Epithelial cell of esophagus (primary cell): Measurements from ENCODE around the gene MYO18B.

Experiments
- DNase-seq: peaks from one replicate; pipeline ENCODE4 v3.0.0; 2010; ENCODE audit warnings: low read depth
- H3K4me3 ChIP-seq: 2 replicates; pipeline ENCODE4 v1.5.1; 2011; ENCODE audit warnings: mild to moderate bottlenecking, low read length, control low read depth
- CTCF ChIP-seq: IDR thresholded peaks from 2 replicates; pipeline ENCODE4 v1.5.1; 2011; ENCODE audit warnings: low read depth, mild to moderate bottlenecking, low read length, control low read depth, inconsistent platforms; ENCODE audit not compliant: insufficient read depth; ENCODE audit errors: missing control alignments

Gene MYO18B

GRCh38 chr22:25748140-25748539, 6.2 kb downstream of the MYO18B start:
- no peak overlapping the region for H3K4me3 ChIP-seq
- TF ChIP-seq CTCF: no peak
- no peak for DNase-seq

GRCh38 chr22:25748704-25749103, 6.7 kb downstream of the MYO18B start:
- no peak for DNase-seq
- no peak overlapping the region for H3K4me3 ChIP-seq
- no peak for TF ChIP-seq CTCF

- TF ChIP-seq CTCF: no peak
- no peak for DNase-seq
- H3K4me3 ChIP-seq: no peak overlapping the region
Measured at GRCh38 chr22:25749420-25750169, 7.6 kb downstream of the MYO18B start.

- no peak overlapping the region for H3K4me3 ChIP-seq
- DNase-seq: no peak
- no peak for TF ChIP-seq CTCF
Measured at GRCh38 chr22:25750569-25751173, 8.7 kb downstream of the MYO18B start.

GRCh38 chr22:25751174-25751581, 9.2 kb downstream of the MYO18B start:
- TF ChIP-seq CTCF: no peak

GRCh38 chr22:25752615-25753214, 10.7 kb downstream of the MYO18B start:
- H3K4me3 ChIP-seq: no peak overlapping the region
- TF ChIP-seq CTCF: no peak
- no peak for DNase-seq

More at GRCh38 chr22:25751174-25751581, 9.2 kb downstream of the MYO18B start:
- no peak overlapping the region for H3K4me3 ChIP-seq
- DNase-seq: no peak
